NCI-H2196 treated with DMSO at 0.1 percent for 48 hours (cell line): ENCODE measurements around the gene KLKB1.

Source experiments
- DNase-seq: peaks from one replicate; lab custom pipeline; 2025; ENCODE audit not compliant: unreplicated experiment; lab: John Stamatoyannopoulos, UW

KLKB1 gene

GRCh38 chr4:186227221-186227620, at the start of gene KLKB1:
KLKB1 (plus strand) TSS chr4:186227507; CDS start chr4:186228196, 689 bp downstream.
- no peak for DNase-seq

- no peak for DNase-seq
These were observed 39.2 kb upstream of the KLKB1 start for GRCh38 chr4:186188107-186188506.

- no peak for DNase-seq
These were observed 37.7 kb upstream of the KLKB1 start for GRCh38 chr4:186189656-186190055.

GRCh38 chr4:186190581-186191199, 36.6 kb upstream of the KLKB1 start:
- DNase-seq = no peak

GRCh38 chr4:186191200-186192065, 35.9 kb upstream of the KLKB1 start, which contains the start of gene CYP4V2:
CYP4V2 (plus strand) TSS chr4:186191567; CDS start chr4:186191824, 257 bp downstream.
- peak; percentile 17 for DNase-seq

GRCh38 chr4:186192066-186192612, 35.2 kb upstream of the KLKB1 start:
- no peak for DNase-seq

DNA sequence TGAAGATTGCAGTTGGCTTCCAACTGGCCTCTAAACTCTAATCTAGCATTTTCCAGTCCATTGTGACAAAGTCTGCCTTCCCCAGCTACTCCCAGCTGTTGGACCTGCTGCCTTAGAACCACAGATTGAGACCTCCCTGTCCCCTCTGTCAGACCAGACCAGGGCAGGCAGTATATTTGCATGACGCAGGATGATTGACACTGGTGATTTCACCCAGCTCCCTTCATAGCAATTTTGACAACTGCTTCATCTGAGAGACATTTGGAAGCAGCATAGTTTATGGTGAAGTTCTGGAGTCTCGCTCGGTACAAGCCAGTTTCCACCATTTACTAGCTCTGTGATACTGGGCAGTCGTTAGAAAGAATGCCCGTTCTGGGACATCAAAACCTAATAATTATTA, 33.5 kb upstream of the KLKB1 start:
- DNase-seq = no peak

DNA sequence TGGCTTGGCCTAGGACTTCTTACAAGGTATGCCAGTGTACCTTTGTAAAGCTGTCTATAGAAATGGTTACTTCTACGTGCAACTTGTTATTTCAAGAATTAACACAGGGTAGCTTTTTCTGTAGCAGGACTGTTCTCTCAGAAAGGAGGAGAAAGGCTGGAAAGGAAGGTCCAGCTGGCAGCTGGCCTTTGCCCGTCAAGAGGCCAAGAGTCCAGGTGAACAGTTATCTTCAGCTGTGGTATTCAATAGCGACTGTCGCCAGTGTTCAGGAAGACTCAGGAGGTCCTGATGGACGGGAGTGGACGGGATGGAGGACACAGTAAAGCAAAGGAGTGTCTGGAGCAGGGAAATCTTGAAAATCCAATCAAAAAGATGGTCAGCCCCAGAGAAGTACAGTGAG, 31.2 kb upstream of the KLKB1 start:
- DNase-seq = no peak

GRCh38 chr4:186200516-186200915, 26.8 kb upstream of the KLKB1 start:
- DNase-seq = no peak

DNA sequence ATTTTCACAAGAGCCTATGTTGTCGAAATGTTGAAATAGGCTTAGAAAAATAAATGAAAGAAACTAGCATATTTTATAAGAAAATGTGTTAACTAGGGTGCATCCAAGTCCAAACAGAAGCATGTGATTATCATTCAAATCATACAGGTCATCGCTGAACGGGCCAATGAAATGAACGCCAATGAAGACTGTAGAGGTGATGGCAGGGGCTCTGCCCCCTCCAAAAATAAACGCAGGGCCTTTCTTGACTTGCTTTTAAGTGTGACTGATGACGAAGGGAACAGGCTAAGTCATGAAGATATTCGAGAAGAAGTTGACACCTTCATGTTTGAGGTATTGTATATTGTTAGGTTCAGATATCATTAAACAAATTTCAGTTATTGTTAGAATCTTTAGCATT, 26.3 kb upstream of the KLKB1 start:
- DNase-seq = no peak

- no peak for DNase-seq
These were observed 25.6 kb upstream of the KLKB1 start for GRCh38 chr4:186201535-186202230.

DNA sequence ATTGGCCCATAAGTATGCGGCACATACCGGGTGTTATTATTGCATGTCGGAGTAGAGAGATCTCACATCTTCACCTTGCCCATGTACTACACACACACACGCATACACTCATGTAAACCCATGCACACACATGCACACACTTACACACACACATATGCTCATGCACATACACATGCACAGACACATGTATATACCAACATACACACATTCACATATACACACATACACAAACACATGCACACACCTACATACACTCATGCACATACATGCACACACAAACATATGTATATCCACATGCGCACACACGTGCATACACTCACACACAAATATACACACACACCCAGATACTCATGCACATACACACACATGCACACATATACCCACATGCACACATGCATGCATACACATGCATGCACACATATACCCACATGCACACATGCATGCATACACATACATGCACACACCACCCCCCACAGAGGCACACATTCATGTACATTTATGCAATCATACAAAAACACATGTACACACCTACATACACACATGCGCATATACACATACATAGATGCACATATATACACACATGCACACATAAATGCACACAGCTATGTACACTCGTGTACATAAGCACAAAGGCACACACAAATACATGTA, 24.7 kb upstream of the KLKB1 start:
- no peak for DNase-seq

DNA sequence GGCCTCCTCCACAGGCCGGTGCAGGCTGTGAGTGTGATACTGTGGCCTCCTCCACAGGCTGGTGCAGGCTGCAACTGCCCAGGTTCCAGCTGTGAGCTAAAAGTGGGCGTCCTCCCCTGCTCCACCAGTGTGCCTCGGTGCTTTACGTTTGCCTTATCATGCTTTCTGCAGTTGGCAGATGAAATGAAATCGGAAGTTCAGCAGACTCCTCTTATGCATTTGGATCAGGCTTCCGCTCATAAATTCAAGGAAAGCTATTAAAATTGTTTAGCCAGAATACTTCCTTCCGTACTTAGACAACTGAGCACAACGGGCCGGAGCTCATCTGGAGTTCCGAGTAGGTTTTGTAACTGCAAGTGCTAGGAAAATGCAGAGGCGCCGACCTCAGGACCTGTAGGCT, 23.9 kb upstream of the KLKB1 start:
- DNase-seq = no peak

DNA sequence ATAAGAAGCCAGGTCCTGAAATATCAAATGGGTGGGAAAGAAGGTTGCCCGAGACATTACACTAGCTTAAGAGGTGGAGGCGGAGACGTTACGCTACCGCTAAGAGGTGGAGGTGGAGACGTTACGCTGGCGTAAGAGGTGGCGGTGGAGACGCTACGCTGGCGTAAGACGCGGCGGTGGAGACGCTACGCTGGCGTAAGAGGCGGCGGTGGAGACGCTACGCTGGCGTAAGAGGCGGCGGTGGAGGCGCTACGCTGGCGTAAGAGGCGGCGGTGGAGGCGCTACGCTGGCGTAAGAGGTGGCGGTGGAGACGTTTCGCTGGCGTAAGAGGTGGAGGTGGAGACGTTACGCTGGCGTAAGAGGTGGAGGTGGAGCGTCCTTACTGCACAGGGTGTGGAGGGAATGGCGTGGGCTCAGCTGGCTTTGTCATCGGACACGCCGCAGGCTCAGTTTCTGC, 23.2 kb upstream of the KLKB1 start:
- DNase-seq = no peak

DNA sequence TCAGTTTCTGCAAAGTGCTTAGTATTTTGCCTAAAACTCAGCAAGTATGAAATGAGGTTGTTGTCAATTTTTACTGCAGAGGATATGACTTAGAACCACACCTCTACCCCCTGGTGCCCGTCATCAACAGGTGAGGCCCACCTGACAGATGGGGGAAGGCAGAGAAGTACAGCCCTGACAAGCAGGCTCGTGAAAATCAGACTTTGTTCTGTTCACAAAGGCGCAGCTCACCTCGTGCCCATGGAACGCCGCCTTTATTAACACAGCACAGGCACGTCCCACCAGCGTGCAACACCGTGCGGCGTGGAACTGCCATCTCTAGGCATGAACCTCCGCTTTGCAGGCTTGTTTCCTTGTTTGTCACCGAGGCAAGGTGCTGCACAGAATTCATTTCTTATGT, 22.6 kb upstream of the KLKB1 start:
- DNase-seq = no peak

DNA sequence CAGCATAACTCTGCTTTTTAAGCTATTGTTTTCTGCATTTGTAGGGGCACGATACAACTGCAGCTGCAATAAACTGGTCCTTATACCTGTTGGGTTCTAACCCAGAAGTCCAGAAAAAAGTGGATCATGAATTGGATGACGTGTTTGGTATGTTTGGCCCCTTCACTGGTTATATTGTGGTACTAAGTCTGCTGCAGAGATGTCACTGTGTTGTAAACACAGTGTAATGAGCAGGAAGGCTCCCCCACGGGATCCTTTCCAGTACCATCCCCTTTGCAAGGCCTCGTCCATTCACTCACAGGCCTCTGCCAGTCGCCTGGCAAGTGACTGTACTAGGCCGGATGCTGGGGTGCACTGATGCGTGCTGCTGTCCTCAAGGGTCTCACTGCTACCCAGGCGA, 22.2 kb upstream of the KLKB1 start:
- no peak for DNase-seq

GRCh38 chr4:186216465-186217024, 10.8 kb upstream of the KLKB1 start:
- DNase-seq = no peak

GRCh38 chr4:186217733-186218293, 9.5 kb upstream of the KLKB1 start:
- no peak for DNase-seq

GRCh38 chr4:186221624-186222023, 5.7 kb upstream of the KLKB1 start:
- no peak for DNase-seq

DNA sequence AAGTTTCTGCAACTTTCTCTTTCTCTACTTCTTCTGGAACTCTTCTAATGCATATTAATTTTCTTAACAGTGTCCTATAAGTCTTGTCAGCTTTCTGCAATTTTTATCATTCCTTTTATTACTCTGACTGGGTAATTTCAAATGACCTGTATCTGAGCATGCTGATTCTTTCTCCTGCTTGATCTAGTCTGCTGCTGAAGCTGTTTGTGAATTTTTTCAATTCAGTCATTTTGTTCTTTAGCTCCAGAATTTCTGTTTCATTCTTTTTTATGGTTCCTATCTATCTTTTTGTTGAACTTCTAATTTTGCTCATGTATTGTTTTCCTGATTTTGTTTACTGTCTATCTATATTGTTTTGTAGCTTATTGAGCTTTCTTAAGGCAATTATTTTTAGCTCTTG, 1.5 kb upstream of the KLKB1 start:
- no peak for DNase-seq
